HL-60 (cell line): ENCODE data around the gene C14orf180.

Source experiments
- CTCF ChIP-seq: IDR thresholded peaks from one replicate; pipeline ENCODE4 v1.5.1; 2011; ENCODE audit warnings: low read length, control low read depth, inconsistent platforms; ENCODE audit not compliant: insufficient read depth
- POLR2AphosphoS5 ChIP-seq: IDR thresholded peaks from 2 replicates; pipeline ENCODE4 v1.6.1; 2012; ENCODE audit warnings: low read depth
- REST ChIP-seq: IDR thresholded peaks from 2 replicates; pipeline ENCODE4 v1.6.1; 2012; ENCODE audit warnings: low read depth; ENCODE audit not compliant: insufficient replicate concordance

GRCh38 chr14:104541905-104542465 is 37.6 kb upstream of the C14orf180 start:
- no peak for TF ChIP-seq CTCF
- TF ChIP-seq POLR2AphosphoS5 = no peak
- no peak for TF ChIP-seq REST
